ENCODE results near the gene PTPRO.

PTPRO gene

DNA sequence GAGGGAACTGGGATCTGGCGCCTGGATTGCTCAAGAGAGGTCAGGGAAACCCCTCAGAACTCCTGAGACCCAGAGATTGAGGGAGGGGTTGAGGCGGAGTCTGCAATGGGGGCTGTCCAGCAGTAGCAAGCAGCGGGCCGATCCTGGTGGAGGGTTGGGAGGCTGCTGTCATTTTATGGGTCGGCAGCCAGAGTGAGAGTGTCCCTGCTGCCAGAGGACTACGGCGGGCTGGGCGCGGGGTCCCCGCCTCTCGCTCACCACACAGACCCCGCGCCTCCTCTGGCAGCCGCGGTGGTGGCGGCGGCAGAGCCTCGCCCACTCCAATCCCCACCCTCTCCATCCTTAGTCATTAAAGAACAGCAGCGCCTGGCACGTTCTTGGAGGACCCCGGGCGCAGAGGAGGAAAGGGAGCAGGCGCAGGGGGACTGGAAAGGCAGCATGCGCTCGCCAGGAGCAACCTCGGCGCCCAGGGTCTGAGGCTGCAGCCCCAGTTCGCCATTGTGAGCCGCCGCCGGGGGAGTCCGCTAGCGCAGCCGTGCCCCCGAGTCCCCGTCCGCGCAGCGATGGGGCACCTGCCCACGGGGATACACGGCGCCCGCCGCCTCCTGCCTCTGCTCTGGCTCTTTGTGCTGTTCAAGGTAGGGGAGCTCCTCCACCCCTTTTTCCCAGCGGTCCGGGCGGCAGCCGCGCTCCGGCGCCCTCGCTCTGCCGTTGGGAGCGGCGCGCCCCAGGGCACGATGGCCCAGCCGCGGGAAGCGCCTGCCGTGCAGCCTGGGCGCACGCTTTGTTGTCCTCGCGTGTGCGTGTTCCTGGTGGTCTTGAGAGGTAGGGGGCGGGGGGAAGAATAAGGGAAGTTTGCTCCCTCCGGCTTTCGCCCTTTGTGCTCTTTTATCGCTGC, at the start of gene PTPRO:
Gene PTPRO, plus strand, starts transcription at position 345 of the 898 bp plus-strand sequence.
- no peak for FAIRE-seq

DNA sequence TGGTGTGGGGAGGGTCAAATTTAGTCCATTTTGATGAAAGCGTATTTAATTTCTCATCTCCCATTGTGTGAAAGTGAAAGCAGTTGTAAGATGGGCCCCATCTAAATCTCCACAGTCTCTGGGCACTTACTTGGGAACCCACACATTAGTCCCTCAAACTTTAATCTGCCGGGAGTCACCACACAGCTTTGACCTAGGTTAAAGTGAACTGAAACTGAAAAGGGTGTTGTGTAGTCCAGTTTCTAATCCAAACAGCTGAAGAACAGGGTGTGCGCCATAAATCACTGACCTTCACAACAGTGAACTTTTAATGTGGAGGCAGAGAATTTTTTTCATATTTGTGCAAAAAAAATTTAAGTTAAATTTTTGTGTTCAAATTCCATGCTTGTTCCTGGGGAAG, 48.4 kb upstream of the PTPRO start:
- no peak for FAIRE-seq

DNA sequence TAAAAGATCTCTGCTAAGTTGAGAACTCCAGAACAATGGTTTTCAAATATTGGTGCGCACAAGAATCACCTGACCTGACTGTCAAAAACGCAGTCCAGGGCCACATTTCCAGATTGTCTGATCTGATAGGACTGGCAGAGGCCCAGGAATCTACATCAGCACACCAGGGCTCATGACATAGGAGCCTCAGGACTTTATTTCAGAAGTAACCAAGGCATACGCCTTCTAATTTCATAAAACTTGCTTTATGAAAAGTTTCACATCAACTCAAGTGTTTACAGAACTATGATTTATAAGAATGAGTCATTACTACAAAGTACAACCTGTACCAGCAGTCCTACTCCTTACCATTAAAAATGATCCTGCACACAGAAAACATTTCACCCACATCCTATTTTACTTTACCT, 47.7 kb upstream of the PTPRO start:
- FAIRE-seq = no peak

GRCh38 chr12:15276088-15276698, 46.1 kb upstream of the PTPRO start:
- FAIRE-seq = peak; percentile 72

- no peak for FAIRE-seq
These were observed 43.3 kb upstream of the PTPRO start for GRCh38 chr12:15278816-15279658.

GRCh38 chr12:15280930-15281329, 41.4 kb upstream of the PTPRO start:
- no peak for FAIRE-seq

GRCh38 chr12:15289192-15289591, 33.1 kb upstream of the PTPRO start:
- no peak for FAIRE-seq

- no peak for FAIRE-seq
These were observed 28.6 kb upstream of the PTPRO start for GRCh38 chr12:15293731-15294130.

DNA sequence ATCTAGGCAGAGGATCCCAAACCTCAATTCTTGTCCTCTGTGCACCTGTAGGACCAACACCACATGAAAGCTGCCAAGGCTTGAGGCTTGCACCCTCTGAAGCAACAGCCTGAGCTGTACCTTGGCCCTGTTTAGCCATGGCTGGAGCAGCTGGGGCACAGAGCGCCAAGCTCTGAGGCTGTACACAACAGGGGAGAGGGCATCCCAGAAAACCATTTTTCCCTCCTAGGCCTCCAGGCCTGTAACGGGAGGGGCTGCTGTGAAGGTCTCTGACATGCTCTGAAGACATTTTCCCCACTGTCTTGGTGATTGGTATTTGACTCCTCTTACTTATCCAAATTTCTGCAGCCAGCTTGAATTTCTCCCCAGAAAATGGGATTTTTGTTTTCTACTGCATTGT, 22.4 kb upstream of the PTPRO start:
- FAIRE-seq = no peak

DNA sequence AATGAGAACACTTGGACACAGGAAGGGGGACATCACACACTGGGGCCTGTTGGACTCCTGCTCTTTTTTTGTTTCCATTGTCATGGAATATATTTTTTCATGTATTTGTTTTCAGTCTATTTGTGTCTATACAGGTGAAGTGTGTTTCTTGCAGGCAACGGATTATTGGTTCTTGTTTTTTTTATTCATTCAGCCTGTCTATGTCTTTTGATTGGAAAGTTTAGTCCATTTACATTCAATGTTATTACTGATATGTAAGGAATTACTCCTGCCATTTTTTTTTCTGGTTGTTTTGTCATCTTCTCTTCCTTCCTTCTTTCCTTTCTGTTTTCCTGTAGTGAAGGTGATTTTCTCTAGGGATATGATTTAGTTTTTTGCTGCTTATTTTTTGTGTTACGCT, 18.0 kb upstream of the PTPRO start:
- FAIRE-seq = no peak

- no peak for FAIRE-seq
These were observed 15.7 kb upstream of the PTPRO start for GRCh38 chr12:15306605-15307004.

DNA sequence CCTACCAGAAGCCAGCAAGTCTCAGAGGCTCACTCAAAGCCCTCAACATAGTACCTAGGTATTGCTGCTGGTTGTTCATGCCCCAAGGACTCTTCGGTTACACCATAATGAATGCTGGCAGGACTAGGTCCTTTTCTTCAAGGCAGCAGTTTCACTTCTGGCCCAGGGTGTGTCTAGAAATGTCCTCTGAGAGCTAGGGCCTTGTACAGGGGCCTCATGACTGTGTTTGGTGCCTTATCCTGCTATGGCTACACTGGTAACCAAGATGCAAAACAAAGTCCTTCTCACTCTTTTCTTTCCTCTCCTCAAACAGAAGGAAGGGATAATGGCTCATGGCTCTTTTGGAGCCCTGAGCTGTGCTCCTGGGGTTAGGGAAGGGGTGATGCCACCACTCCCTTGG, 15.2 kb upstream of the PTPRO start:
- FAIRE-seq = no peak

- FAIRE-seq = no peak
These were observed 3.5 kb upstream of the PTPRO start for GRCh38 chr12:15318841-15319240.

DNA sequence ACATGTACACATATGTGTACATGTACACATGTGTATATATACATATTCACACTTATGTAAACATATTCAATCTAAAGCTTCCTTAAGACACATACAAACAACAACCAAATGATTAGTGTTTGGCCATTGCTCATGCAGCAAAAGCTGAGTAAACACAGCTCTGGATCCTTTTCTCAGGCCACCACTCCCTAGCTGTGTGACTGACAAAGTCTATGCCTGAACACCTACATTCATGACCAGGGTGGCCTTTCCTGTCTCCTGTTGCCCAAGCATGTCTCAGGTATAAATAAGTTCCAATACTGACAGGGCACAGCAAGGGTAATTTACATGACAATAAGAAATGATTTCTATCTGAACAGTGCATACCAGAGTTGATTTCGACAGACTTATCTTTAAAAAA, 1.4 kb upstream of the PTPRO start:
- FAIRE-seq = no peak

- no peak for FAIRE-seq
These were observed 1.2 kb downstream of the PTPRO start for GRCh38 chr12:15323480-15323879.

- FAIRE-seq = no peak
These were observed 7.6 kb downstream of the PTPRO start for GRCh38 chr12:15329891-15330290.

DNA sequence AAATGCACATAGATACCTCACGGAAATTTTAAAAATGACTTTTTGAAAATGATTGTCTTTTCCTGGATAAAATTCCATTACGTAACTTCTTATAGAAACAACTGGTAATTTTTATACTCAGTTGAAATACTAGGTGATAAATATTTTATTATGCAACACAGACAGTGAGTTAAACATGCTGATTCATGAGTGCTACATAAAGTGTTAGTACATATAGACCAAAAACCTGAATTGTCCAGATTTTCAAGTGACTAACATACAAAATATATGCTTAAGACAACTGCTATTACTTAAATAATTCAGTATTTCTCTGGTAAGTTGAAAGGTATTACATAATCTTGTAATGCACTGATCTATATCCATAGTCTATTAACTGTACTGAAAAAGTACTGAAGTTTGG, 11.9 kb downstream of the PTPRO start:
- FAIRE-seq = no peak

DNA sequence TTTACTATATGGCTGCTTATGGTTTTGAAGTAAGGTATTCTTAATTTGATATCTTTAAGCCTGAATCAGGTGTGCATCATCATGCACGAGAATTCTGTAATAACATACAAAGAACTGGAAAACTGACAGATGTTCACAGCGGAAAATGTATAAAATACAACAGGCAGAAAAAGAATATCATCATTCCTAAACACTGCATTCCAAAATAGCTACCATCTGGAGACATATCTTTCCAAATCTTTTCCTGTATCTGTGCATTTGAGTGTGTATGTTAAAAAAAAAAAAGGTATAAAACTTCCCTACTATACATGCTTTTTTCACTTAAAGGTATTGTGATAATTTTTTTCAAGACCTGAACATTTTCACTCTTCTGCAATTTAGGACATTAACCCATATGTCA, 13.7 kb downstream of the PTPRO start:
- no peak for FAIRE-seq

GRCh38 chr12:15336768-15337553, 14.7 kb downstream of the PTPRO start:
- FAIRE-seq = no peak

DNA sequence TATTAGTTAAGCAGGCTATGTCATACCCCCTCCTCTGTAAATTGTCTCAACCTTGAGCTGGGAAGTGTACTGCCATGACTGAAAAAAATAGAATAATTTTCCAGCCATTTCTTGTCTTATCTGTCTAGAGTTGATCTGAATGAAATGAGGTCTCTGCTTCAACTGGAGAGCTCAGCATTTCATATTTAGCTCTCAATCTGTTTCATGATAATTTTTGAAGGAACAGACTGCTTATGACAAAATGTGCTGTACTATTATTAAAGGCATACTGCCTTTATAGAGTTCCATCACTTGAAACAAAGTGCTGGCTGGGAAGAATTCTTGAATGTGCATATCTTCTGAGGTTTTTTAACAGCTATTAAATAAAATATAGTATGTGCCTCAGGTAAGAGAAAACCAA, 19.1 kb downstream of the PTPRO start:
- no peak for FAIRE-seq

GRCh38 chr12:15344561-15344960, 22.3 kb downstream of the PTPRO start:
- FAIRE-seq = no peak

DNA sequence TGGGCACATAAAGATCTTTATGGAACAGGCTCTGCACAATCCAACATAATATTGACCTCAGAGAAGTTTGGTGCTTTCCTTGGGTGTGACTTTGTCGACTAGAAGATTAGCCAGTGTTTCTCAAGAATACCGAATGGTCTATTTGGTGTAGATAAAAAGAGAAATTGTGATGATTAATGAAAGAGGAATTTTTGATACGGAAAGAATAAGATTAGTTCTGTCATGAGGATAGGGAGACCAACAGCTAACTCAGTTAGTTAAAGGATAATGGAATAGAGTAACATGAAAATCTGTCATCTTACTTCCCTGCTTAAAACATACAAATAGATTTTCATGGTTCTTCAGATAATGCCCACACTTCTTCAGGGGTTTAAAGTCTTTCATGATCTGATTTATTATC, 24.2 kb downstream of the PTPRO start:
- FAIRE-seq = no peak

DNA sequence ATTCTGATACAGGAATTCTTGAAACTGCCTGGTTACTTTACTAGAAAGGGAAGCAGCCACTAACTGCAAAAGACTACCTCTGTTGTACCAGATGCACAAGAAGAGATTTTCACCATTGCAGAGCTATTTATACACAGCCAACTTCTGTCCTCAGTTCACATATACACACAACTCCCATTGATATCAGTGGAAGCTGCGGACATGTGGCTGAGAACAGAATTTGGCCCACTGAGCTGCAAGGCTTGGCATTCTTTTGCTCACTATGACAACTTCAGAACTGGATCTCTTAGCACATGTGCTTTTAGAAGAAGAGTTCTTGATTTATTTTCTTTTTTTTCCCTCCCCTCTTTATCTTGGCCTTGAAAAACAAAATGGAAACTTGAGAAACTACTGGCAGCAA, 28.3 kb downstream of the PTPRO start:
- no peak for FAIRE-seq
